GM19025 (cell line): ENCODE data around the gene SSX2IP.

Experiments used
- ATAC-seq: cut with Tn5 transposase; IDR thresholded peaks from one replicate; pipeline ENCODE4 v1.9.1; 2021; ENCODE audit warnings: mild to moderate bottlenecking, low read depth, moderate library complexity; ENCODE audit not compliant: unreplicated experiment

Gene SSX2IP

GRCh38 chr1:84711121-84711520 is 20.9 kb upstream of the SSX2IP start:
- ATAC-seq: no peak

- no peak for ATAC-seq
Measured at GRCh38 chr1:84709131-84709530, 18.9 kb upstream of the SSX2IP start.

DNA sequence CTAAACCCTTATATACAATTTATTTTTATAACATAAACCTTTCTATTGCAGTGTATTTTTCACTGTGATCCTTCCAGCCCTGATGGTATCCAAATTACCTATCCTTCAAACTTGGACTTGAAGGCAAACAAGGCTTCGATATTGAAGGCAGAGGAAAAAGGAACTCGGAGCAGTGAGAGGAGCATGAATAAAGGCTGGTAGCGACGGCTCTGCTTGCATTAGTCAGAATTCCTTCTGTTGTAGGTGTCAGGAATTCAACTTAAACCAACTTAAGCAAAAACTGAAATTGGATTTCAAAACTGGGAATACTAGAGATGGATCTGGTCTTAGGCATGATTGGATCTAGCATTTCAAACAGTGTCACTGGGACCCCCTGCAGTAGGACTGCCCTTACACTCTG is 17.8 kb upstream of the SSX2IP start:
- no peak for ATAC-seq

GRCh38 chr1:84705513-84705912 is 15.3 kb upstream of the SSX2IP start:
- no peak for ATAC-seq

GRCh38 chr1:84704872-84705417 is 14.7 kb upstream of the SSX2IP start:
- ATAC-seq: no peak

- ATAC-seq: no peak
Measured at GRCh38 chr1:84703431-84703830, 13.2 kb upstream of the SSX2IP start.

DNA sequence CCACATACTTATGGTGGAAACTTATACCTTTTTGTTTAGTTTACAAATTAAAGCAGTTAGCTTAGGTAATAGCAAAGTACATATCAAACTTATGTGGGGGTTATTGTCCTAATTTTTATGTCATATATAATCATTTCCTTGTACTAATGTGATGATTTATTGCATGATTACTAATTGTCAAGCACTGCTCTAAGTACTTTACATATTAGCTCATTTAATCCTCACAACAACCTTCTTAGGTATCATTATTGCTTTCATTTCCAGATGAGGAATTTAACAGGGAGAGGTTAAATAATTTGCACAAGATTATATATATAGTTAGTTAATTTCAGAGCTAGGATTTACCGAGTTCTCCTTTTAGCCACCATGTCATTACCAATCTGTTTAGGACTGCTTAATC is 11.9 kb upstream of the SSX2IP start:
- no peak for ATAC-seq

GRCh38 chr1:84701376-84701775 is 11.1 kb upstream of the SSX2IP start:
- ATAC-seq: no peak

GRCh38 chr1:84700070-84700469 is 9.8 kb upstream of the SSX2IP start:
- peak; percentile 80 for ATAC-seq

- no peak for ATAC-seq
Measured at GRCh38 chr1:84698151-84699110, 8.2 kb upstream of the SSX2IP start.

DNA sequence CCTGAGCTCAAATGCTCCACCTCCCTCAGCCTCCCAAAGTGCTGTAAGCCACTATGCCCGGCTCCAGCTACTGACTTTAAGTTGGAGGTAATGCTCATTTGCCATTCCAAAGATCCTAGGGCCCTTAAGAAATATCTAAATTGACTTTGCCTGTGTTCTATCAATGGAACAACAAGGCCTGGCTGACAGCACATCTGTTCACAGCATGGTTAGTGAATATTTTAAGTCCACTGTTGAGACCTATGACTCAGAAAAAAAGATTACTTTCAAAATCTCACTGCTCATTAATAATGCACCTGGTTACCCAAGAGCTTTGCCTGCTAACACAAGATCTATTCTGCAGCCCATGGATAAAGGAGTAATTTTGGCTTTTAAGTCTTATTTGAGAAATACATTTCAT is 3.5 kb upstream of the SSX2IP start:
- no peak for ATAC-seq

DNA sequence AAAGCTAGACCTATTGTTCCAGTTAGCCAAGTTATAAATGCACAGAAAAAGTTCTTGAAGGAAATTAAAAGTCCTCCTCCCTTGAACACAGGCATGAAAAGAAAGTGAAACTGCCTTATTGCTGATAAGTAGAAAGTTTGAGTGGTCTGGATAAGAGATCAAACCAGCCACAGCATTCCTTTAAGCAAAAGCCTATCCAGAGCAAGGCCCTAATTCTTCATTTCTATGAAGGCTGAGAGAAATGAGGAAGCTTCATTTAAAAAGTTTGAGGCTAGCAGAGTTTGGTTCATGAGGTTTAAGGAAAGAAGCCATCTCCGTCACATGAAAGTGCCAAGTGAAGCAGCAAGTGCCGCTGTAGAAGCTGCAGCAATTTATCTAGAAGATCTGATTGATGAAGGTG is 2.7 kb upstream of the SSX2IP start:
- ATAC-seq: no peak

GRCh38 chr1:84692391-84692790 is 2.1 kb upstream of the SSX2IP start:
- no peak for ATAC-seq

- ATAC-seq: no peak
Measured at GRCh38 chr1:84691122-84691783, 992 bp upstream of the SSX2IP start.

DNA sequence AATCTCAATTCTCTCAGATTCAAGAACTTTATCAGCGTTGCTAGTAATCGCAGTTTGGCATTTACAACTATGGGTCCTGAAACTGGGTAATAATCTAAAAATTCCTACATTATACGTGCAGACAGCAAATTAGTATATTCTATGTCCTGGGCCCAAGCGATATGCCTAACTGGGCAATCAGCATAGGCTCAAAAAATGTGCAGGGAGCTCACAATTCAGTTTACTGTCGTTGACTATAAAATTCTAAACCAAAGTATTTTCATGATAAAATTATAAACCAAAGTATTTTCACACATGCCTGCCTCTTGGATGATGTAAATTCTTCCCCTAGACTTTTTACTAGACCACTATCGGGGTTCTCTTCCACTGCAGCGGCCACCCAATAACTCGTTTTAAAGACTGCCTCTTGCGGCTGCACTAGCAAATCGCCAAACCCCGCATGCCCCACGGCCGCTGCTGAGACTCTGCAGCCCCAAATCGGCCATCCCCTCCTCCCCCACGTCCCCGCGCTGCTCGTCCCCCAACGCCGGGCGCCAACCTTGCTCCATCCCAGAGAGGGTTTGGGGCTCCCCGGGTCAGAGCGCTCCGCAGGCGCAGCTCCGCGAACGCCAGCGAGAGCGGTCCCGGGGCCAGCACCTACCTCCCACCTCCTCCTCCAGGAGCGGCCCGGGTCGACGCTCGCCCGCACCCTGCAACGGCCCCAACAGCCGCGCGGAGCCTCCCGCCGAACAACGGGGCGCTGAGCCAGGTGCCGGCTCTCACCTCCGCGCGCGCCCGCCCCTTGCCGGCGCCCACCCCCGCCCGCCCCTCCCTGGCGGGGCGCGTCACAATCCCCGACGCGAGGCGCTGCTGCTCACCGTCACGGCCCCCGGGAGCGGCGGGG is 506 bp downstream of the SSX2IP start:
- no peak for ATAC-seq

DNA sequence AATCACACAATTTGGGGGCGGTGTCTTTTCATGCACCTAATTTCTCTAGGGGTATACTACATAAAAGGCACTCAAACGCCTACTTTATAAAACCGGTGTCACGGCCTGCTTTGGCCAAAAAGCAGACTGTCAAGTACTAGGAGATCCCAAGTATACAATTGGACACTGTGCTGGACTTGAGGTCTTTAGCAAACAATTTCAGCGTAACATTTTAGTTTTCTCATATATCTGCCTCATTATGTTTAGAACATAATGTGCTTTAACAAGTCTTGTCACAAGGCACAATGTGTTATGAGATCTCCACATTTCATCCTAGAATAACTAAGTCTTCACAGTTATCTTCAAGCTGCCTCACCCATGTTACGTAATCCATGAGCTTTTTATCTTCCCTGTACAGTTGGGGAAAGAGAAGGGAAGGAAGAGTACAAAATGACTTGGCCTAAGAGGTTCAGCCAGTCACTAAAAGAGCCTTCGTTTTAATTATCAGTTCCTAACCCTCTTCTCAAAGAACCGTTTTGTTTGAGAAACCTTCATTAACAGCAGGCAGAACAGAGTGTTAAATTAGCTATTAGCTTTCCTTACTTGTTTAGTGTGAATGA is 1.7 kb downstream of the SSX2IP start:
- ATAC-seq: no peak

DNA sequence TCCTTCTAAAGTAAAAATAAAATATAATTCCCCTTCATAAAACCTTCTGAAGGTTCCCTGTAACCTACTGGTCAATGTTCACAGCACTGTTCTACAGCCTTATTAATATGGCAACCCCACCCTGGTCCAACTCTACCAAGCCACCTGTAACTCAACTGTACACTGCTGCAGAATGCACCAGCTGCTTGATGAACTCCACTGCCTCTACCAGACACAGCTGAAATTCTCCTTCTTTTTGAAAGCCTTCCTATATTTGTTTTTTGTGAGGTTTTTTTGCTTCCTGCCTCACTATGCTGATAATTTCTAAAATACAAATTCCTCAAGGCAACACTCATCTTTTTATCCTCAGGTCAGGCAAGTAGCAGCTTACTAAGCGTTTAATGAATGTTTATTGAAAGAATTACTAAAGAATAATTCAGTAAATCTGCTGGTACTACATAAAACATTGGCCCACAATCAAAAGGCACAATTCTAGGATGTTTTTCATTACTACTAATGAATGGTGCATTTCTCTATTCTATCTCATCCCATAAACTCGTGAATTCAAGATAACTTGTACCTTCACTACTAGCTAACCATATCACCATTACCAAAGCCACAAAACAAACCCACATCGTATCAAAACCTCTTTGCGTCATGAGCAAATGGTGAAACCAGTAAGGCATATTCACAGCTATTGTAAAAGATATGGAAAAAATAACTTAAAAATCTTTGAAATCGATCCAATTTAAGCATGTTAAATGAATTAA is 2.4 kb downstream of the SSX2IP start:
- no peak for ATAC-seq

DNA sequence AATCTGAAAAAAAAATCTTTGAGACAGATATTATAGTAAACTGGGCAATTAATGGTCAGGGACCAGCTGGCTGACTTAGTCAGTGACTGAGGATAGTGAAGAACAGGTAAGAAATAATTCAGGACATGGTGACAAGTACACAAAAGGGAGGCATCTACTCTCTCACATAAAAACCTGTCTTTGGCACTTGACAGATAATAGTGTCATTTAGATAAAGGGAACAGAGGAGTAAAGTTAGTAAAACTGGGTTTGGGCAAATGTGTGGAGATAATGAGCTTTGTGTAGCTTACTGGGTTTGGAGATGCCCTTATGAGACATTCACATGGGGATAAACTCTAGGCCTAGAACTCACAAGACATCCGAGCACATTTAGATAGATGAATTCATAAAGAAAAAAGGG is 4.0 kb downstream of the SSX2IP start:
- ATAC-seq: no peak

- ATAC-seq: no peak
Measured at GRCh38 chr1:84683508-84683907, 6.8 kb downstream of the SSX2IP start.

GRCh38 chr1:84682047-84682446 is 8.2 kb downstream of the SSX2IP start:
- no peak for ATAC-seq
